SJCRH30 (cell line): ENCODE data around the gene INKA2. TPM values are rescaled to one million over a fixed set of nuclear protein-coding genes. Genes with fewer than 3 reads are reported as not detected.
"Not testable (repeated sequence)": the region's sequence is repeated elsewhere in the genome, so short reads cannot be mapped to it uniquely, and the experiment has no call there.

Experiments
- DNase-seq, 2 experiments: peaks; one replicate each; pipeline ENCODE4 v3.0.0-alpha.2; 2015 to 2020
- H3K27ac ChIP-seq: fragments of 250-450 bp; sonication (Bioruptor Pico); 2 replicates; pipeline ENCODE4 v1.5.1; 2020; ENCODE audit warnings: mild to moderate bottlenecking, moderate library complexity
- H3K27me3 ChIP-seq: fragments of 250-450 bp; sonication (Bioruptor Pico); 2 replicates; pipeline ENCODE4 v1.5.1; 2020; ENCODE audit warnings: mild to moderate bottlenecking, moderate library complexity
- H3K36me3 ChIP-seq: fragments of 250-450 bp; sonication (Bioruptor Pico); 2 replicates; pipeline ENCODE4 v1.5.1; 2020; ENCODE audit warnings: mild to moderate bottlenecking, moderate library complexity
- H3K4me1 ChIP-seq: fragments of 250-450 bp; sonication (Bioruptor Pico); 2 replicates; pipeline ENCODE4 v1.5.1; 2020; ENCODE audit warnings: mild to moderate bottlenecking, moderate library complexity
- H3K4me3 ChIP-seq: fragments of 250-450 bp; sonication (Bioruptor Pico); 2 replicates; pipeline ENCODE4 v1.5.1; 2020; ENCODE audit warnings: mild to moderate bottlenecking, moderate library complexity
- H3K9me3 ChIP-seq: fragments of 250-450 bp; sonication (Bioruptor Pico); replicated peaks from 2 replicates; pipeline ENCODE4 v1.5.1; 2020; ENCODE audit warnings: mild to moderate bottlenecking, moderate library complexity
- total RNA-seq: library from RNA; depleted of rRNA; stranded (reverse); fragments of >200 nt; shearing (Covaris generic); gene quantifications from 2 replicates; pipeline ENCODE4 v1.2.3, GENCODE V29; 2014

INKA2 gene
- total RNA-seq, 1 experiment from 2014 or later, result 22.1 TPM

DNA sequence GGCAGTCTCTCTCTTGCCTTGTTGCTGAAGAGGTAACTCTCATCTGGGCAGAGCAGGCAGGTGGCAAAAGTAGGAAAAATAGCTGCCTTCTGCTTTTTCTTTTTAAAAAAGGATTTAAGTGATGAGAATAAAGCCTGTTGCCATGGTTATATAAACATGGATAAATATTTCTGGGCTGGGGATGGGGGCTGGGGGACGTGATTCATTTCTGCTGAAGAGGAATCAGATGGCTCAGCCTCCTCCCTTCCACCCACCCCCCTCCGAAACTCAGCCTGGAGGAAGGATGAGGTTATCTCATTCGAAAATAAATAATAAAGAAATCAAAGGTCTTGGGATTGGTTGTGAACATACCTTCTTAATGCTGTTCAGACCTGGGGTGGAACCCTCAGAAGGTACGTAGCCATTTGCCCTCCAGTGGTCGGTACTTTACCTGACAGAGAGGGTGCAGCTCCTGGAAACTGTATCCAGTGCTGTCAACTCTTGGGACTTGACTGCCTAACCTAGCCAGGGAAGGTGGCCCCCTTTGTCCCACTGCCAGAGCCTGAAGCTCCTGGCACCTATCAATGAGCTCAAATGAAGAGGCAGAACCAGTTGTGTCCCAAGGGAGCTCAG is 3.8 kb upstream of the INKA2 start:
- no peak overlapping the region for H3K27ac ChIP-seq
- no peak for DNase-seq

DNA sequence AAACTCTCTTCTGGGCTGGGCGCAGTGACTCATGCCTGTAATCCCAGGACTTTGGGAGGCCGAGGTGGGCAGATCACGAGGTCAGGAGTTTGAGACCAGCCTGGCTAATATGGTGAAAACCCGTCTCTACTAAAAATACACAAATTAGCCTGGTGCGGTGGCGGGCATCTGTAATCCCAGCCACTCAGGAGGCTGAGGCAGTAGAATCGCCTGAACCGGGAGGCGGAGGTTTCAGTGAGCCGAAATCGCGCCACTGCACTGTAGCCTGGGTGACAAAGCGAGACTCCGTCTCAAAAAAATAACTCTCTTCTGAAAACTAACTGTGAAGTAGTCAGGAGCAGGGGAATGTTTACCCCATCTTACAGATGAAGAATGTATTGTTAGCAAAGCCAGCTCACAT is 3.1 kb upstream of the INKA2 start:
- H3K27ac ChIP-seq, H3K27me3 ChIP-seq, H3K36me3 ChIP-seq, H3K4me3 ChIP-seq, DNase-seq, H3K4me1 ChIP-seq, H3K9me3 ChIP-seq: not testable (repeated sequence)

More for the DNA sequence above, 3.8 kb upstream of the INKA2 start:
- no peak overlapping the region for H3K4me3 ChIP-seq
- H3K27me3 ChIP-seq, result no peaks in the 10 kb centered on the region
- no peaks in the 10 kb centered on the region for H3K9me3 ChIP-seq
- H3K4me1 ChIP-seq, result no peaks in the 10 kb centered on the region; the same call in 1 of the 2 replicates
- H3K36me3 ChIP-seq, result no peaks in the 10 kb centered on the region

DNA sequence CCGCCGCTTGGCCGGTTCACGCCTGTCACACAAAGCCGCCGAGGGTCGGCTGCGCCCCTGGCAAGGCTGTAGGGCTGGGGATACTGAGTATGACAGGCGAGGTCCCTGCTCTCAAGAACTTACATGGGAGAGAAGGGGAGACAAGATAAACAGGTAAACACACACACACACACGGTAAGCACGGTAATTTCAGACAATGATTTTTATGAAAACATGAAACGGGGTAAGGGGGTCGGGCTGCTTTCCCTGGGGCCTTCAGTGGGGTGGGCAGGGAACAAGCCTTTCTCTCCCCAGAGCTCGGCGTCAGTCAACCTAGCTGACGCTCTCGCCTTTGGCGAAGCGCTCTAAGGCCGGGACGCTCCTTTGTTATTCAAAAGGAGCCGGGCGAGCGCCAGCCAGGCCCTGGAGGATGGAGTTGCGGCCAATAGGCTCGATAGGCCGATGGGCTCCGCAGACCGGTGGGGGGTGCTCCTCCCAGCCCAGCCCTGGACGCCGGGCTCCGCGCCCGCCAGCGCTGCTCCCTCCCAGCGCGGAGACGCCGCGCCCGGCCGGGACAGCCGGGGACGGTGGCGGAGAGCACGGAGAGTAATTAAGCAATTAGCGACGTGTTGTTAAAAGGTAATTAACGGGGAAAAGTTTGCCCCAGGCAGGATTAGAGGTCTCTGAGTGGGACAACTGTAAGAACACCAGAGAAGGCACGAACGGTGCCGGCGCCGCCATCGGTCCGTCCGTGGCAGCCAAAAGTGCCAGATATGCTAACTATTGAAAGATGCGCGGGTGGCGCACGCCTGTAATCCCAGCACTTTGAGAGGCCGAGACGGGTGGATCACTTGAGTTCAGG is 950 bp upstream of the INKA2 start:
- Histone ChIP-seq H3K27ac (peak overlapping the region; percentile 91), H3K36me3 (no peaks in the 10 kb centered on the region; the same call in 1 of the 2 replicates), H3K4me1 (peaks cover 26% of the 10 kb centered on the region), H3K9me3 (no peaks in the 10 kb centered on the region), H3K4me3 (peak overlapping the region; percentile 75), H3K27me3 (no peaks in the 10 kb centered on the region)
- DNase-seq, result peak; percentile 83 to 86

DNA sequence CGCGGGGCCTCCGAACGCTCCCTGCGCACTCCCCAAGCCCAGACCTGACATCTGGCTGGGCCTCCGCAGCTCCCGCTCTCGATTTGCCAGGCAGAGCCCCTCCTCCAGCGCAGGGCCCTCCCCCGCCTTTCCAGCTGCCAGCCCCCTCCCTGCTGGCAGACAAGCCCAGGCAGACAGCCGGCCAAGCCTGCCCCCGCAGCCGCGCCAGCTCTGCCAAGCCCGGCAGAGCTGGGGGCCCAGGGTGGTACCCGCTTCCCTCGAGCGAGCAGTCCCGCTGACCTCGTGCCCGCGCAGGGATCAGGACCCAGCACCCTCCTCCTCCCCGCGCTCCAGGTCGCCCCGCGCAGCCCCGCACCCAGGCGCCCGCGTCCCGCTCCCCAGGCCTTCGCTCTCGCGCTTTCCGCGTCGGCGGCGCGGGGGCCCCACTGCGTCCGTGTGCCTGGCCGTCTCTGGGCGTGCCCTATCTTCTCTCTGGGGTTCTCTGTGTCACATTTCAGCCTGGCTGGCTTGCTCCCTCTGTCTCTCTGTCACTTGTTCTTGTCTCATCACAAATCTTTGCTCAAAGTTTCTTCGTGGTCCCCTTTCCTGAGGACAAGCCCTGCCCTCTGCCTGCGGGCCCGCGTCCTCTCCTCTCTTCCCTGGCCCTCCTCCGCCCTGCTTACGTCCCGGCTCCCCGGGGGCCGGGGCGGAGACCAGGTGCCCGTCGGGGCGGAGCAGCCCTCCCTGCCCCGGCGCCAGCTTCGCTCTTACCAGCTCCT is 580 bp downstream of the INKA2 start:
- H3K4me3 ChIP-seq, result peak overlapping the region; percentile 75
- H3K36me3 ChIP-seq, result peaks cover 4% of the 10 kb centered on the region; the same call in 1 of the 2 replicates
- H3K27ac ChIP-seq, result peak overlapping the region; percentile 91
- H3K4me1 ChIP-seq, result peaks cover 40% of the 10 kb centered on the region
- H3K9me3 ChIP-seq, result no peaks in the 10 kb centered on the region
- DNase-seq, result peak; percentile 85 to 87
- no peaks in the 10 kb centered on the region for H3K27me3 ChIP-seq

DNA sequence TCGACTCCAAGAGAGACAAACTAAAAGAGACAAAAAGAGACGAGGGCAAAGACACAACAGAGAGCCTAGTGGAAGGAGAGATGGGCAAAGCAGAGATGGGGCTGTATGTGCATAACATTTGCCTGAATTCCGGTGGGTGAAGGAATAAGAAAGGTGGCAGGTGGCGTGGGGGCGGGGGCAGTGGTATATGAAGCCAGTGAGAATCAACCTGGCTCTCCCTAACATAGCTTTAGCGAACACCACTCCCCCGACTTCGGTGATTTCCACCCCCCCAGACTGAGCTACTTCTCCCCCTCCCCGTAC is 1.1 kb downstream of the INKA2 start:
- peaks cover 45% of the 10 kb centered on the region for H3K4me1 ChIP-seq
- H3K4me3 ChIP-seq, result peak overlapping the region; percentile 75
- no peak for DNase-seq
- no peaks in the 10 kb centered on the region for H3K27me3 ChIP-seq
- H3K27ac ChIP-seq, result peak overlapping the region; percentile 91
- peaks cover 4% of the 10 kb centered on the region; the same call in 1 of the 2 replicates for H3K36me3 ChIP-seq
- H3K9me3 ChIP-seq, result no peaks in the 10 kb centered on the region

DNA sequence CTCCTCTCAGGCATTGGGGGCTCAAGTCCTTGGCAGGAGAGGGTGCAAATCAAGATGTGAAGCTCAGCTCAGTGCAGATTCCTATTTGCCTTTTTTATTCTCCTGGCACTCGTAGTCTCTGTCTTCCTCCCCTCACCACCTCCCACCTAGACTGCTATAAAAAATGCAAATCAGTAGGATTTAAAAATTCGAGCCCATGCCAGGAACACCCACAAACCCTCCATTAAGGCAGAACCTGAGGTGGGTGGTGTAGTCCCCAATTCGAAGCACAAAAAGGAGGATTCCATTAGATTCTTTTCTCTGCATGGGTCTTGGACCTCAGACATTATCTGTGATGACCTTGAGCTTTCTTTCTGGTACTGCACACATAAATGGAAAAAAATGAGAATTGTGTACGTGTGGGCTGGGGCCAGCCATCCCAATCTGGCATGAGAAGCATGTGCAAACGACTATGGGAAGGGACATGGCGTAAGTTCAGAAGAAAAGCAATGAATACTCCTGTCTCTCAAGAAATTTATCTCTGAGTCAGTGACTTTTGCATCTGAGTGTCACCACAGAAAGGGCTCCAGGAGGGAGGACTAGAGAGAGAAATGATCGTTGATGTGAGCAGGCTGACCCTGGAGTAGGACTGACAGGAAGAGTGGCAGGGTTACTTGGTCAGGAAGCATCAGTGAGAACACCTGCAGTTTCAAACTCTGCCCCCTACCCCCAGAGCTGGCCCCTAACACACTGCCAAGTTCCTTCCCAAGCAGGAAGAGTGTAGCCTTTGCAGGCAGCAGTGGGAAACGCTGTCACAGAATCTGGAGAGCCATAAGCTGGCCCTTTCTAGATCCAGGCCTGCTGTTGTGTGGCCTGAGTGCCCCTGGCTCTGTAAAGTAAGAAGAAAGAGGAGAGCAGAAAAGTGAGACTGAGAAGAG is 1.7 kb downstream of the INKA2 start:
- Histone ChIP-seq H3K4me1 (peaks cover 51% of the 10 kb centered on the region), H3K9me3 (no peaks in the 10 kb centered on the region), H3K27ac (peak overlapping the region; percentile 91), H3K27me3 (no peaks in the 10 kb centered on the region), H3K36me3 (peaks cover 8% of the 10 kb centered on the region; the same call in 1 of the 2 replicates), H3K4me3 (peak overlapping the region; percentile 75)
- DNase-seq, result peak in 1 of 2 experiments; percentile 32

DNA sequence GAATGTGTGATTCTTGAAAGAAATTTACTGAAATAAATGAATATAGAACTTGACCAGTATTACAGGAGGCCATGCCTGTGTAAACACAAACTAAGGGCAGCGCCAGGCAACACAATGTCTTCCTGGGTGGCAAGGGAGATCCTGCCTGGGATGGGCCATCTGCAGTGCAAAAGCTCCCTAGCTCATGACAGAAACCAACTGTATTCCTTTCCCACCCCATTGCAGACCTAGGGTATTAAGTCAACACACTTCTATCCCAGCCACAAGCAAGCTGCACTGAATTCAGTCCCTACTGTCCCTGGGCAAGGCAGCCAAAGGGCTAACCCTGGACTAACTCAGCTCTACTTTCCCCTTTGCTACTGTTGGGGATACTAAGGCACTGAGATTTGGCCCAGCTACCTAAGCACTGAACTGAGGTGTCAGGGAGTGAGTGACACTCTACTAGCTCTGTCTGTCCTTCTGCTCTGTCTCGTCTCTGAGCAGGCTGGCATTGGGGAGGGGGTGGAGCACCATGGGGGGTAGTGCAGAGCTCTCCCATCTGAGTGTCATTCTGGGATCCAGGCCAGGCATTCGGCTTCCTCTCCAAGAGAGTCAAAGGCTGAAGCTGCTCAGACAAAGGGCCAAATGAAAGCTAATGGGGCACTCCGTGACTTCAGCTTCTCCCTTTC is 2.5 kb downstream of the INKA2 start:
- DNase-seq, result peak; percentile 67 to 74
- H3K36me3 ChIP-seq, result peaks cover 8% of the 10 kb centered on the region; the same call in 1 of the 2 replicates
- H3K27me3 ChIP-seq, result no peaks in the 10 kb centered on the region
- no peaks in the 10 kb centered on the region for H3K9me3 ChIP-seq
- H3K4me1 ChIP-seq, result peaks cover 52% of the 10 kb centered on the region
- peak overlapping the region; percentile 75; the same call in 1 of the 2 replicates for H3K4me3 ChIP-seq
- peak overlapping the region; percentile 91 for H3K27ac ChIP-seq

DNA sequence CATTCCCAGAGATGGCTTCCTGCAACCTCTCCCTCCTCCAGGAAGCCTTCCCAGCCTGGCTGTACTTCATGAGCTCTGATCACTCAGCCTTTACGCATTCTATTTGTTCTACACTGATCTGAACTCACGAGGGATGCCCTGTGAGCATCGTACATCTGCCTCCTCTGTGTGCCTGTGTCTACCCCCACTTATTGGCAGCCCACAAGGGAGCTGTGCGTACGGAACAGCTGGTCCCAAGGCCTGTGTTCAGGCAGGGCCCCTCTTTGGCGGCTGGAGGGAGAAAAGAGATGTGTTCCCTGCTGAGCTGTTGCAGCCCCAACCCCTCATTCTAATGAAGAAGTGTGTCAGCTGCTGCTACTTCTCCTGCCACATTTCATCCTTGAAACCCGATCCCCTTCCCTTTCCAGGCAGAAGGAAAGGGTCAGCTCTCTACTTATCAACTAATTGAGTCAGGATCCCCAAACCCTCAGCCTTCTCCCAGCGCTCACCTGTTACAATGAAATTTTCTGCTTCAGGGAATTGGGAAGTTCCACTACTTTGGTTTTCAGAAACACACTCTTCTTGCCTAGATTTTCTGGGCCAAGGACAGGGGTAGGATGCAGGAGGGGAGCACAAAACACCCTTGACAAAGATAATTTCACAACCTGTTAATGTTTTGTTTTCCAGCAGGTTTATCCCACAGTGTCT is 3.2 kb downstream of the INKA2 start:
- peaks cover 53% of the 10 kb centered on the region for H3K4me1 ChIP-seq
- DNase-seq, result peak; percentile 97 to 98
- no peak overlapping the region for H3K4me3 ChIP-seq
- peak overlapping the region; percentile 91 for H3K27ac ChIP-seq
- H3K36me3 ChIP-seq, result peaks cover 8% of the 10 kb centered on the region; the same call in 1 of the 2 replicates
- H3K9me3 ChIP-seq, result no peaks in the 10 kb centered on the region
- H3K27me3 ChIP-seq, result no peaks in the 10 kb centered on the region

DNA sequence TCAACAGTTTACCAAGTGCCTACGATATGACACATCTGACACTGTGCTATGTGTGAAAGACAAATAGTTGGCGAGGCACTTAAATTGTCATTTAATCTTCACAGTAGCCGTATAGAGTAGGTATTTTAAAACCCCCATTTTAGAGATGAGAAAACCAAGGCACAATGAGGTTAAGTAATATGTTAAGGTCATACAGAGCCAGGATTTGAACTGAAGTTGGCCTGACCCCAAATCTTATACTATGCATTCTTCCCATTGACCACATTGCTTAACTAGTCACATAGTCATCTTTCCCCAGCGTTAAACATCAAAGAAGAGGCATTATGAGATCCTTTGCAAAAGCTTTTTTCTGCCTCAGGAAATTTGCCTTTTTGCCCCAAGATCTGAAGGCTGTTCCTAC is 3.9 kb downstream of the INKA2 start:
- no peak for DNase-seq
- Histone ChIP-seq H3K27ac (peak overlapping the region; percentile 91), H3K4me1 (peaks cover 60% of the 10 kb centered on the region), H3K9me3 (no peaks in the 10 kb centered on the region), H3K4me3 (no peak overlapping the region), H3K36me3 (peaks cover 11% of the 10 kb centered on the region; the same call in 1 of the 2 replicates), H3K27me3 (no peaks in the 10 kb centered on the region)

DNA sequence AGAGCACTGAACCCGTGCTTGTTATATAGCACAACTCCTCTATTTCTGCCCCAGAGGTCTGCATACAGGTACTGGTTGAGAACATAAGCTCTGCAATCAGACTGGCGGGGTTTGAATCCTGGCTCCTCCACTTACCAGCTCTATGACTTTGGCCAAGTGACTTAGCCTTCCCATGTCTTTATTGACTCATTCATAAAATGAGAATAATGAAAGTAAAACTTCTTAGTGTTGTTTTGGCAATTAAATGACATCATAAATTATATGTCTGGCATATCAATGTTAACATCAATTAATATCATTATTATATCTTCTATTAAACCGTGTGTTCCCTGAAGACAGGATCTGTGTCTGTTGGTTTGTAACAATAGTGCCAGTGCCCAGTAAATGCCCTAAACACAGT is 4.3 kb downstream of the INKA2 start:
- peaks cover 11% of the 10 kb centered on the region; the same call in 1 of the 2 replicates for H3K36me3 ChIP-seq
- H3K27me3 ChIP-seq, result no peaks in the 10 kb centered on the region
- no peak overlapping the region; the same call in 1 of the 2 replicates for H3K27ac ChIP-seq
- H3K9me3 ChIP-seq, result no peaks in the 10 kb centered on the region
- H3K4me3 ChIP-seq, result no peak overlapping the region
- no peak for DNase-seq
- peaks cover 64% of the 10 kb centered on the region for H3K4me1 ChIP-seq

DNA sequence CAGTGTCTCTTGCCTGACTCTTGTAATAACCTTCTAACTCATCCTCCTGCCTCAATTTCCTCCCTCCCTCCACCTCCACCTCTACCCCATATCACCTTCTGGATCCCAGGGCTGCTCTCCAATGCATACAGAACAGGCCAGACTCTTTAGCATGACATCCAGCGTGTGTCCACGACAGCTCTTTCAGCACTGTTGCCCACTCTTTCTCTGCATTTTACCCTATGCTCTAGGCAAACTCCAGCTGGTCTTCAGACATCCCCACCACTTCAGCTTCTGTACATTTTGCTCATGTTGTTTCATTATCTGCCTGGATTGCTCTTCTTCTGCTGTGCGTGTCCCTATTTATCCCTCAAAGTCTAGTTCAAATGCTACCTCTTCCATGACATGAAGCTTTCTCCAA is 4.8 kb downstream of the INKA2 start:
- no peak overlapping the region for H3K4me3 ChIP-seq
- peak overlapping the region; percentile 71 for H3K27ac ChIP-seq
- H3K27me3 ChIP-seq, result no peaks in the 10 kb centered on the region
- no peaks in the 10 kb centered on the region for H3K9me3 ChIP-seq
- peaks cover 11% of the 10 kb centered on the region; the same call in 1 of the 2 replicates for H3K36me3 ChIP-seq
- peaks cover 69% of the 10 kb centered on the region for H3K4me1 ChIP-seq
- DNase-seq, result no peak

DNA sequence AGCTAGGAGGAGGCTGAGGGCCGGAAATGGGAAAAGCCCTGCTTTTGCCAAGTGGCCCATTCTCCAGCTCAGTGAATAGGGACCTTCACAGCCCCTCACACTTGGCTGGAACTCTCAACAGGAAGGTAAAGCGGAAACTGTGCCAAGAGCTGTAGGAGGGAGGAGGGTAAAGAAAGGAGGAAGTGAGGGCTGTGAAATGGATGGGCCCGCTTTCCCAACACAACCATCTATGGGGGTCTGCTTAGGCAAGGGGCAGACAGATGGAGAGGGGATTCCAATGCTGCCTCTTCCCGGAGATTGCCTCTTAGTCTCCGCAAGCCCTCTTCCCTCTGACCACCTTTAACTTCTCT is 5.2 kb downstream of the INKA2 start:
- peak overlapping the region; percentile 71 for H3K27ac ChIP-seq

More for the DNA sequence above, 5.2 kb downstream of the INKA2 start:
- H3K4me1 ChIP-seq, result peaks cover 71% of the 10 kb centered on the region
- no peak overlapping the region for H3K4me3 ChIP-seq
- DNase-seq, result no peak
- H3K27me3 ChIP-seq, result no peaks in the 10 kb centered on the region
- H3K36me3 ChIP-seq, result peaks cover 11% of the 10 kb centered on the region; the same call in 1 of the 2 replicates
- H3K9me3 ChIP-seq, result no peaks in the 10 kb centered on the region
